Vagina (tissue), 2 donors: ENCODE results near the gene TRAPPC8. TPM values are rescaled to one million over a fixed set of nuclear protein-coding genes. Genes with fewer than 3 reads are reported as not detected.
A peak's percentile ranks its signal among the peaks of the same experiment; 100 is the strongest.

Experiments used
- DNase-seq, 2 donors: peaks; one replicate each; pipeline ENCODE4 v3.0.0-alpha.2; 2017; ENCODE audit errors: extremely low spot score in 2 of 2
- H3K27ac ChIP-seq: fragments of 200-600 bp; sonication (generic); one replicate; pipeline ENCODE4 v1.5.1; 2019
- H3K27me3 ChIP-seq: fragments of 200-600 bp; sonication (generic); one replicate; pipeline ENCODE4 v1.5.1; 2019
- H3K36me3 ChIP-seq, 2 donors: fragments of 200-600 bp; sonication (generic); one replicate each; pipeline ENCODE4 v1.5.1; 2017 to 2019
- H3K4me1 ChIP-seq: fragments of 200-600 bp; sonication (generic); one replicate; pipeline ENCODE4 v1.5.1; 2019
- H3K4me3 ChIP-seq, 2 donors: fragments of 200-600 bp; sonication (generic); 1 replicate in 1 of 2; 2 replicates in 1 of 2; pipeline ENCODE4 v1.5.1; 2016 to 2019
- H3K9me3 ChIP-seq: fragments of 200-600 bp; sonication (generic); one replicate; pipeline ENCODE4 v1.5.1; 2019
- POLR2A ChIP-seq, 2 donors: fragments of 450-650 bp; IDR thresholded peaks; one replicate each; pipeline ENCODE4 v1.6.1; 2017; ENCODE audit warnings: antibody characterized with exemption in 2 of 2, mild to moderate bottlenecking in 2 of 2, moderate library complexity in 2 of 2
- POLR2AphosphoS5 ChIP-seq, 2 donors: sonication (generic); formaldehyde crosslinking; IDR thresholded peaks; one replicate each; pipeline ENCODE4 v1.9.0; 2017; ENCODE audit warnings: antibody characterized with exemption in 2 of 2, mild to moderate bottlenecking in 2 of 2, low read depth in 1 of 2; ENCODE audit not compliant: insufficient read depth in 1 of 2
- intact Hi-C: fragments of 100-400 bp; cut with DNase I; formaldehyde crosslinking; loops from one replicate; pipeline ENCODE4 v1.15.1; 2023
- total RNA-seq: library from RNA; depleted of rRNA; stranded (reverse); fragments of >200 nt; gene quantifications from one replicate; pipeline ENCODE4 v1.2.3, GENCODE V29; 2016
- TF ChIP-seq, protein P1 (sequence below), 3 experiments: fragments of 450-650 bp in 2 of 3; fragments of 200-600 bp in 1 of 3; sonication (generic) in 1 of 3; IDR thresholded peaks; one replicate each; pipeline ENCODE4 v1.5.1; 2017 to 2019; ENCODE audit warnings: antibody characterized with exemption in 3 of 3, mild to moderate bottlenecking in 2 of 3, moderate library complexity in 2 of 3

Gene TRAPPC8
- total RNA-seq, 1 donor from 2014 or later = 33.1 TPM

DNA sequence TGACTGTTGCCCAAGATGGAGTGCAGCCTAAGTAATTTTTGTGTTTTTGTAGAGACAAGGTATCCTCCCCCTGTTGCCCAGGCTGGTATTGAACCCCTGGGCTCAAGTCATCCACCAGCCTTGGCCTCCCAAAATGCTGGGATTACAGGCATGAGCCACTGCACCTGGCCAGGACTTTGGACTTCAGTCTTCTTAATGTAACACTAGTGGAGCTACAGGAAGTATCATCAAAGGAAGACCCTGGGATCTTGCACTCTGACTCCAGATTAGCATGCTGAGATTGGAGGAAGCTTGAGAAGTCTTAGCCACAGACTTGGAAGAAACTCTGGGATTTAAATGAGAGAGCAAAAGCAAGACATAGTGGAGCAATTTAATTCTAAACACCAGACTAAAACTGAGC lies 37.9 kb upstream of the TRAPPC8 start:
- no peaks in the 10 kb centered on the region for H3K36me3 ChIP-seq
- no peak for TF ChIP-seq POLR2AphosphoS5 (IDR thresholded peaks at IDR 0.05; ENCODE audit: insufficient read depth in 1 of 2, low read depth in 1 of 2)
- TF ChIP-seq POLR2A (IDR thresholded peaks at IDR 0.05) = no peak
- TF ChIP-seq, protein P1, sequence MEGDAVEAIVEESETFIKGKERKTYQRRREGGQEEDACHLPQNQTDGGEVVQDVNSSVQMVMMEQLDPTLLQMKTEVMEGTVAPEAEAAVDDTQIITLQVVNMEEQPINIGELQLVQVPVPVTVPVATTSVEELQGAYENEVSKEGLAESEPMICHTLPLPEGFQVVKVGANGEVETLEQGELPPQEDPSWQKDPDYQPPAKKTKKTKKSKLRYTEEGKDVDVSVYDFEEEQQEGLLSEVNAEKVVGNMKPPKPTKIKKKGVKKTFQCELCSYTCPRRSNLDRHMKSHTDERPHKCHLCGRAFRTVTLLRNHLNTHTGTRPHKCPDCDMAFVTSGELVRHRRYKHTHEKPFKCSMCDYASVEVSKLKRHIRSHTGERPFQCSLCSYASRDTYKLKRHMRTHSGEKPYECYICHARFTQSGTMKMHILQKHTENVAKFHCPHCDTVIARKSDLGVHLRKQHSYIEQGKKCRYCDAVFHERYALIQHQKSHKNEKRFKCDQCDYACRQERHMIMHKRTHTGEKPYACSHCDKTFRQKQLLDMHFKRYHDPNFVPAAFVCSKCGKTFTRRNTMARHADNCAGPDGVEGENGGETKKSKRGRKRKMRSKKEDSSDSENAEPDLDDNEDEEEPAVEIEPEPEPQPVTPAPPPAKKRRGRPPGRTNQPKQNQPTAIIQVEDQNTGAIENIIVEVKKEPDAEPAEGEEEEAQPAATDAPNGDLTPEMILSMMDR (IDR thresholded peaks at IDR 0.05) = no peak
- no peaks in the 10 kb centered on the region for H3K9me3 ChIP-seq
- H3K27me3 ChIP-seq = no peaks in the 10 kb centered on the region
- no peak overlapping the region for H3K4me3 ChIP-seq
- no peaks in the 10 kb centered on the region for H3K4me1 ChIP-seq
- intact Hi-C loops = no loop called here
- DNase-seq = no peak
- no peak overlapping the region for H3K27ac ChIP-seq

DNA sequence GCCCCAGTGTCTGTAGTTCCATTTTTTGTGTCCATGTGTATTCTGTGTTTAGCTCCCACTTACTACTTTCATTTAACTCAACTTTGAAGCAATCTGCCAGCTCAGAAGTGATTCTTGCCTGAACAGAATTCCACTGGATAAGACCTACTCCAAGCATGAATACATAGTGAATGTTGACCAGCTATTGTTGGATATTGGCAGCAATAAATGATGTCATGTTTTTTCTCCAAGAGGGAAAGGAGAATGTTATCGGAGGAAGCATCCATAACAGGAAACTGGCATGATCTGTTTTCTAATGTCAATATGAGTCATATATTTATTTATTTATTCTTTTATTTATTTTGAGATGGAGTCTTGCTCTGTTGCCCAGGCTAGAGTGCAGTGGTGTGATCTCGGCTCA lies 36.8 kb upstream of the TRAPPC8 start:
- no peaks in the 10 kb centered on the region for H3K27me3 ChIP-seq
- H3K27ac ChIP-seq = no peak overlapping the region
- no peaks in the 10 kb centered on the region for H3K4me1 ChIP-seq
- no peak for TF ChIP-seq POLR2A (IDR thresholded peaks at IDR 0.05)
- no peak for TF ChIP-seq POLR2AphosphoS5 (IDR thresholded peaks at IDR 0.05; ENCODE audit: insufficient read depth in 1 of 2, low read depth in 1 of 2)
- TF ChIP-seq, protein P1 (IDR thresholded peaks at IDR 0.05) = no peak
- H3K36me3 ChIP-seq = no peaks in the 10 kb centered on the region
- H3K9me3 ChIP-seq = peaks cover 1% of the 10 kb centered on the region
- no peak overlapping the region for H3K4me3 ChIP-seq
- intact Hi-C loops = no loop called here
- no peak for DNase-seq

DNA sequence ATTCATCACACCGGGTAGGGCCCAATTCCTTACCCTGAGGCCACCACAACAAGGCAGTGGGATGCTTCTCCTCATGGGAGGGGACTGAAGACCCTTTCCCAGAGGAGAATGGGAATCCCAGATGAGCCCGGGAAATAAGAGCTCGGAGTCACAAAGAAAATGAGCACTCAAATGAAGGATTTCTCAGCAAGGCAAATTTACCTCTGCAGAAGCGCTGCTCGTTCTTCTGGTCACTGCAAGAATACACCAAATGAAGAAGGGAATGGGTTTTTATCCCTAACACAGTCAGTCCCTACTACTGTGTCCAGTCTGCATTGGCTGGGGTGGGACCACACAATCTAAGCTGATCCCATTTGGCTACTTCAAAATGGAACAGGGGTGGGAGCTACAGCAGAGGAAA lies 35.7 kb upstream of the TRAPPC8 start:
- H3K4me1 ChIP-seq = no peaks in the 10 kb centered on the region
- no peaks in the 10 kb centered on the region for H3K27me3 ChIP-seq
- no peak overlapping the region for H3K4me3 ChIP-seq
- DNase-seq = no peak
- intact Hi-C loops = no loop called here
- H3K9me3 ChIP-seq = peaks cover 12% of the 10 kb centered on the region
- TF ChIP-seq POLR2A (IDR thresholded peaks at IDR 0.05) (no peak), POLR2AphosphoS5 (IDR thresholded peaks at IDR 0.05; ENCODE audit: insufficient read depth in 1 of 2, low read depth in 1 of 2) (no peak)
- TF ChIP-seq, protein P1 (IDR thresholded peaks at IDR 0.05) = no peak
- H3K36me3 ChIP-seq = no peaks in the 10 kb centered on the region
- no peak overlapping the region for H3K27ac ChIP-seq

DNA sequence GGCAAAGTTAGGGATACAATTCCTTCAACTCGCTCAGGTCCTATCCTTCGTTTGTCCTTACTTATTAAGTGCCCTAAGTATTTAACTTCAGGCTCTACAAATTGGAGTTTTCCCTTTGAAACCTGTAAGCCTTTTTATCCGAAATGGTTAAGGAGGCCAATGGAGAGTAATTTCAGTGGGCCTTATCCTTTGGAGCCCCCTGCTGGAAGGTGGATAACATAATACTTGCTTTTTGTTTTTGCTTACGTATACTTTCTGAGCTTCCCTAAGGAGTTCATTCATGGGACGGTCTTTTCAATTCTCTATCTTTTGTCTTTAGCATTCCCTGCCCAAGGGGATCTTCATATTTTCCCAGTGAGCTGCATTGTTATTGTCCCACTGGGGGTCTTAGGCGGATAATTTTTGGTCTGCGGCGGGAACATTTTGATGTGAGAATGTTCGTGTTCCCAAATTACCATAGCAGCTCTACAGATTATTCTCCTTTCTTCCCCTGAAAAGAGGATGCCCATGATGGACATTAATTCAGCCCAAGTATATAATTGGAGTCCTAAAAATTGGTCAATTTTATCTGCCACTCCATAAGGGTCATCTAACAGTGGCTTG lies 34.4 kb upstream of the TRAPPC8 start:
- Histone ChIP-seq H3K36me3 (no peaks in the 10 kb centered on the region), H3K4me3 (no peak overlapping the region), H3K27me3 (no peaks in the 10 kb centered on the region), H3K27ac (no peak overlapping the region), H3K4me1 (no peaks in the 10 kb centered on the region), H3K9me3 (peaks cover 18% of the 10 kb centered on the region)
- no peak for DNase-seq
- intact Hi-C loops = no loop called here
- TF ChIP-seq POLR2A (IDR thresholded peaks at IDR 0.05) (no peak), POLR2AphosphoS5 (IDR thresholded peaks at IDR 0.05; ENCODE audit: insufficient read depth in 1 of 2, low read depth in 1 of 2) (no peak)
- TF ChIP-seq, protein P1 (IDR thresholded peaks at IDR 0.05) = peak in 1 of 3 experiments; percentile 42

DNA sequence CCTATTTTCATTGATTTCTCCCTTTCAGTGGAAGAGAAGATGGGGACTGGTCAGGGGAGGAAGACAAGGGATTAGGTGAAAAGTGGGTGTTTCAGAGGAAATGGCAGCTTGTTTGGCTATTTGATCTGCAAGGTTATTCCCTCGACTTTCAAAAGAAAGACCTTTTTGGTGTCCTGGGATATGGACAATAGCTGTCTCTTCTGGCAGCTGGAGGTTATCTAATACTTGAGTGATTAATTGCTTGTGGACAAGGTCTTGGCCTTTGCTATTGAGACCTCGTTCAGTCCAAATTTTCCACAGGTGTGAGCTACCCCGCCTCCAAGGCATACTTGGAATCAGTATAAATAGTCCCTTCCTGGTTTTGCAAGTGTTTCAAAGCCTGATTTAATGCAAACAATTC lies 33.3 kb upstream of the TRAPPC8 start:
- TF ChIP-seq, protein P1 (IDR thresholded peaks at IDR 0.05) = no peak
- no peak for TF ChIP-seq POLR2AphosphoS5 (IDR thresholded peaks at IDR 0.05; ENCODE audit: insufficient read depth in 1 of 2, low read depth in 1 of 2)
- no peak for TF ChIP-seq POLR2A (IDR thresholded peaks at IDR 0.05)
- Histone ChIP-seq H3K27me3 (no peaks in the 10 kb centered on the region), H3K4me1 (no peaks in the 10 kb centered on the region), H3K4me3 (no peak overlapping the region), H3K36me3 (no peaks in the 10 kb centered on the region), H3K27ac (no peak overlapping the region), H3K9me3 (peaks cover 18% of the 10 kb centered on the region)
- intact Hi-C loops = no loop called here
- no peak for DNase-seq
